Measurements from ENCODE around the gene ALG3. TPM values are rescaled to one million over a fixed set of nuclear protein-coding genes. Genes with fewer than 3 reads are reported as not detected.

Gene ALG3
- polyA plus RNA-seq, 4 donors: 13.0 to 87.4 (median 32.3) TPM

- H3K27me3 ChIP-seq (ENCODE audit: control insufficient read depth in 3 of 3, insufficient read depth in 3 of 3, low read length in 3 of 3): peaks cover 0 to 52% (median 23%) of the 10 kb centered on the region in 3 donors
- H3K4me3 ChIP-seq (ENCODE audit: low read depth in 1 of 3, low read length in 3 of 3): no peak overlapping the region
- H3K9me3 ChIP-seq (ENCODE audit: control insufficient read depth in 2 of 2, insufficient read depth in 1 of 2, low read depth in 1 of 2, low read length in 1 of 2): peaks cover 0 to 7% of the 10 kb centered on the region in 2 donors
- 9 to 17% (median 11%) methylated on average over 15 of the region's 15 CpGs for WGBS, 3 donors
- H3K36me3 ChIP-seq (ENCODE audit: control insufficient read depth in 3 of 3, insufficient read depth in 2 of 3, low read depth in 1 of 3, low read length in 3 of 3): peaks cover 0 to 13% (median 0%) of the 10 kb centered on the region in 3 donors
- no peak overlapping the region for H3K27ac ChIP-seq (ENCODE audit: low read depth in 1 of 3, low read length in 2 of 3)
- FAIRE-seq (no peak), DNase-seq (no peak)
- peaks cover 0 to 11% (median 7%) of the 10 kb centered on the region in 3 donors for H3K4me1 ChIP-seq (ENCODE audit: control insufficient read depth in 3 of 3, insufficient read depth in 2 of 3, low read depth in 1 of 3, low read length in 2 of 3)
These were observed 14.0 kb upstream of the ALG3 start for GRCh38 chr3:184262764-184263179.

- WGBS, 3 donors: 1 to 2% (median 2%) methylated on average over 52 to 66 of the region's 66 CpGs
- peak overlapping the region in 1 of 3 donors; percentile 57 for H3K4me3 ChIP-seq (ENCODE audit: low read depth in 1 of 3, low read length in 3 of 3)
- no peak for FAIRE-seq
These were observed 13.3 kb upstream of the ALG3 start for GRCh38 chr3:184261854-184262763.

GRCh38 chr3:184261270-184261853, 12.6 kb upstream of the ALG3 start, which contains the start of gene CAMK2N2:
TSS of gene CAMK2N2 (minus strand) at chr3:184261553. CDS start at chr3:184261285, 268 bp downstream.
- Histone ChIP-seq H3K4me3 (ENCODE audit: low read depth in 1 of 3, low read length in 3 of 3) (peak within 1 kb of the TSS; percentile 13 to 57 (median 48)), H3K9me3 (ENCODE audit: control insufficient read depth in 2 of 2, insufficient read depth in 1 of 2, low read depth in 1 of 2, low read length in 1 of 2) (no peaks in the 10 kb centered on the region), H3K27ac (ENCODE audit: low read depth in 1 of 3, low read length in 2 of 3) (no peak within 1 kb of the TSS), H3K27me3 (ENCODE audit: control insufficient read depth in 3 of 3, insufficient read depth in 3 of 3, low read length in 3 of 3) (peaks cover 0 to 49% (median 23%) of the 10 kb centered on the region in 3 donors), H3K36me3 (ENCODE audit: control insufficient read depth in 3 of 3, insufficient read depth in 2 of 3, low read depth in 1 of 3, low read length in 3 of 3) (peaks cover 0 to 16% (median 0%) of the 10 kb centered on the region in 3 donors), H3K4me1 (ENCODE audit: control insufficient read depth in 3 of 3, insufficient read depth in 2 of 3, low read depth in 1 of 3, low read length in 2 of 3) (peaks cover 0 to 11% (median 7%) of the 10 kb centered on the region in 3 donors)
- WGBS, 3 donors: 0 to 2% (median 0%) methylated on average over 13 to 67 of the region's 67 CpGs
- DNase-seq (peak; percentile 32 to 39), FAIRE-seq (no peak)

More at GRCh38 chr3:184261854-184262763, 13.3 kb upstream of the ALG3 start:
- H3K36me3 ChIP-seq (ENCODE audit: control insufficient read depth in 3 of 3, insufficient read depth in 2 of 3, low read depth in 1 of 3, low read length in 3 of 3): peaks cover 0 to 16% (median 0%) of the 10 kb centered on the region in 3 donors
- no peak overlapping the region for H3K27ac ChIP-seq (ENCODE audit: low read depth in 1 of 3, low read length in 2 of 3)
- H3K27me3 ChIP-seq (ENCODE audit: control insufficient read depth in 3 of 3, insufficient read depth in 3 of 3, low read length in 3 of 3): peaks cover 0 to 49% (median 23%) of the 10 kb centered on the region in 3 donors
- H3K4me1 ChIP-seq (ENCODE audit: control insufficient read depth in 3 of 3, insufficient read depth in 2 of 3, low read depth in 1 of 3, low read length in 2 of 3): peaks cover 0 to 11% (median 7%) of the 10 kb centered on the region in 3 donors
- no peaks in the 10 kb centered on the region for H3K9me3 ChIP-seq (ENCODE audit: control insufficient read depth in 2 of 2, insufficient read depth in 1 of 2, low read depth in 1 of 2, low read length in 1 of 2)
- DNase-seq: peak in 1 of 2 donors; percentile 30

GRCh38 chr3:184260724-184261269, 12.0 kb upstream of the ALG3 start:
- H3K4me3 ChIP-seq (ENCODE audit: low read depth in 1 of 3, low read length in 3 of 3): peak overlapping the region; percentile 4 to 57 (median 48)
- H3K27ac ChIP-seq (ENCODE audit: low read depth in 1 of 3, low read length in 2 of 3): no peak overlapping the region
- FAIRE-seq (no peak), DNase-seq (peak in 1 of 2 donors; percentile 19)
- peaks cover 0 to 49% (median 23%) of the 10 kb centered on the region in 3 donors for H3K27me3 ChIP-seq (ENCODE audit: control insufficient read depth in 3 of 3, insufficient read depth in 3 of 3, low read length in 3 of 3)
- 1 to 2% (median 2%) methylated on average over 43 to 49 of the region's 49 CpGs for WGBS, 3 donors
- H3K9me3 ChIP-seq (ENCODE audit: control insufficient read depth in 2 of 2, insufficient read depth in 1 of 2, low read depth in 1 of 2, low read length in 1 of 2): no peaks in the 10 kb centered on the region
- peaks cover 0 to 16% (median 0%) of the 10 kb centered on the region in 3 donors for H3K36me3 ChIP-seq (ENCODE audit: control insufficient read depth in 3 of 3, insufficient read depth in 2 of 3, low read depth in 1 of 3, low read length in 3 of 3)
- H3K4me1 ChIP-seq (ENCODE audit: control insufficient read depth in 3 of 3, insufficient read depth in 2 of 3, low read depth in 1 of 3, low read length in 2 of 3): peaks cover 0 to 11% (median 7%) of the 10 kb centered on the region in 3 donors

- Histone ChIP-seq H3K4me1 (ENCODE audit: control insufficient read depth in 3 of 3, insufficient read depth in 2 of 3, low read depth in 1 of 3, low read length in 2 of 3) (peaks cover 0 to 11% (median 7%) of the 10 kb centered on the region in 3 donors), H3K27ac (ENCODE audit: low read depth in 1 of 3, low read length in 2 of 3) (no peak overlapping the region), H3K36me3 (ENCODE audit: control insufficient read depth in 3 of 3, insufficient read depth in 2 of 3, low read depth in 1 of 3, low read length in 3 of 3) (peaks cover 0 to 16% (median under 1%) of the 10 kb centered on the region in 3 donors), H3K4me3 (ENCODE audit: low read depth in 1 of 3, low read length in 3 of 3) (peak overlapping the region in 2 of 3 donors; percentile 13 to 14), H3K9me3 (ENCODE audit: control insufficient read depth in 2 of 2, insufficient read depth in 1 of 2, low read depth in 1 of 2, low read length in 1 of 2) (no peaks in the 10 kb centered on the region), H3K27me3 (ENCODE audit: control insufficient read depth in 3 of 3, insufficient read depth in 3 of 3, low read length in 3 of 3) (peaks cover 0 to 49% (median 23%) of the 10 kb centered on the region in 3 donors)
- FAIRE-seq: no peak
- 1 to 2% (median 1%) methylated on average over 48 to 91 of the region's 91 CpGs for WGBS, 3 donors
- peak in 1 of 2 donors; percentile 64 for DNase-seq
These were observed 11.3 kb upstream of the ALG3 start for GRCh38 chr3:184259878-184260723.

- Histone ChIP-seq H3K27ac (ENCODE audit: low read depth in 1 of 3, low read length in 2 of 3) (no peak overlapping the region), H3K4me3 (ENCODE audit: low read depth in 1 of 3, low read length in 3 of 3) (no peak overlapping the region), H3K27me3 (ENCODE audit: control insufficient read depth in 3 of 3, insufficient read depth in 3 of 3, low read length in 3 of 3) (peaks cover 0 to 46% (median 20%) of the 10 kb centered on the region in 3 donors), H3K4me1 (ENCODE audit: control insufficient read depth in 3 of 3, insufficient read depth in 2 of 3, low read depth in 1 of 3, low read length in 2 of 3) (peaks cover 0 to 11% (median 7%) of the 10 kb centered on the region in 3 donors), H3K9me3 (ENCODE audit: control insufficient read depth in 2 of 2, insufficient read depth in 1 of 2, low read depth in 1 of 2, low read length in 1 of 2) (no peaks in the 10 kb centered on the region), H3K36me3 (ENCODE audit: control insufficient read depth in 3 of 3, insufficient read depth in 2 of 3, low read depth in 1 of 3, low read length in 3 of 3) (peaks cover 0 to 16% (median 2%) of the 10 kb centered on the region in 3 donors)
- FAIRE-seq (no peak), DNase-seq (no peak)
- 18 to 24% (median 23%) methylated on average over 16 to 28 of the region's 28 CpGs for WGBS, 3 donors
These were observed 10.7 kb upstream of the ALG3 start for GRCh38 chr3:184259396-184259877.

GRCh38 chr3:184258926-184259325, 10.2 kb upstream of the ALG3 start:
- FAIRE-seq (no peak), DNase-seq (no peak)
- Histone ChIP-seq H3K36me3 (ENCODE audit: control insufficient read depth in 3 of 3, insufficient read depth in 2 of 3, low read depth in 1 of 3, low read length in 3 of 3) (peaks cover 0 to 16% (median 2%) of the 10 kb centered on the region in 3 donors), H3K27ac (ENCODE audit: low read depth in 1 of 3, low read length in 2 of 3) (no peak overlapping the region), H3K4me3 (ENCODE audit: low read depth in 1 of 3, low read length in 3 of 3) (no peak overlapping the region), H3K4me1 (ENCODE audit: control insufficient read depth in 3 of 3, insufficient read depth in 2 of 3, low read depth in 1 of 3, low read length in 2 of 3) (peaks cover 0 to 11% (median 7%) of the 10 kb centered on the region in 3 donors), H3K9me3 (ENCODE audit: control insufficient read depth in 2 of 2, insufficient read depth in 1 of 2, low read depth in 1 of 2, low read length in 1 of 2) (no peaks in the 10 kb centered on the region), H3K27me3 (ENCODE audit: control insufficient read depth in 3 of 3, insufficient read depth in 3 of 3, low read length in 3 of 3) (peaks cover 0 to 46% (median 19%) of the 10 kb centered on the region in 3 donors)
- 89 to 93% (median 92%) methylated on average over 5 of the region's 5 CpGs for WGBS, 3 donors

Data from small intestine (tissue), 7 donors.